IMR-90 (cell line): ENCODE results near the gene FKBP7. TPM values are rescaled to one million over a fixed set of nuclear protein-coding genes. Genes with fewer than 3 reads are reported as not detected.

Experiments used
- ATAC-seq: fragments of 200-7000 bp; cut with Tn5 transposase; 2 replicates; pipeline ENCODE4 v1.9.1; 2020; ENCODE audit warnings: low read depth, mild to moderate bottlenecking, moderate library complexity
- BruUV-seq: library from RNA; stranded (reverse); fragments of 400-500 nt; replicated peaks from 2 replicates; lab custom pipeline; 2021; lab: Mats Ljungman, UMichigan
- CTCF ChIA-PET: fragments of 300-600 bp; formaldehyde crosslinking; extraction: SDS; loops from one replicate; lab custom pipeline; 2021; ENCODE audit warnings: antibody characterized with exemption; lab: Yijun Ruan, JAX
- POLR2A ChIA-PET: fragments of 300-600 bp; sonication (Branson Sonifier 250); formaldehyde crosslinking; loops from one replicate; lab custom pipeline; 2022; ENCODE audit warnings: antibody characterized with exemption; ENCODE audit not compliant: unreplicated experiment; lab: Charles Lee
- DNase-seq: peaks from one replicate; pipeline ENCODE4 v3.0.0; 2013
- H2AFZ ChIP-seq: replicated peaks from 2 replicates; pipeline ENCODE3; 2013; ENCODE audit warnings: low read length, mild to moderate bottlenecking; ENCODE audit not compliant: poor library complexity
- H2AK5ac ChIP-seq: 2 replicates; pipeline ENCODE4 v1.6.1; 2013; ENCODE audit warnings: low read depth, low read length, inconsistent platforms
- H2AK9ac ChIP-seq: replicated peaks from 2 replicates; pipeline ENCODE3; 2013; ENCODE audit warnings: mild to moderate bottlenecking, low read depth, low read length, moderate library complexity; ENCODE audit not compliant: poor library complexity
- H2BK120ac ChIP-seq: 2 replicates; pipeline ENCODE4 v1.6.1; 2013; ENCODE audit warnings: low read depth, low read length, inconsistent platforms
- H2BK15ac ChIP-seq: 3 replicates; pipeline ENCODE4 v1.6.1; 2013; ENCODE audit warnings: low read depth, low read length, inconsistent platforms
- H2BK20ac ChIP-seq: 2 replicates; pipeline ENCODE4 v1.6.1; 2013; ENCODE audit warnings: low read depth, mild to moderate bottlenecking, inconsistent platforms, low read length, moderate library complexity
- H2BK5ac ChIP-seq: 2 replicates; pipeline ENCODE4 v1.6.1; 2013; ENCODE audit warnings: mild to moderate bottlenecking, low read depth, low read length, inconsistent platforms; ENCODE audit not compliant: poor library complexity, severe bottlenecking
- H3K14ac ChIP-seq: replicated peaks from 2 replicates; pipeline ENCODE4 v1.6.1; 2013; ENCODE audit warnings: low read depth, low read length, inconsistent platforms
- H3K18ac ChIP-seq: 2 replicates; pipeline ENCODE4 v1.6.1; 2013; ENCODE audit warnings: low read depth, low read length, control low read depth
- H3K23ac ChIP-seq: 2 replicates; pipeline ENCODE4 v1.6.1; 2013; ENCODE audit warnings: low read depth, low read length, inconsistent platforms
- H3K27ac ChIP-seq: 2 replicates; pipeline ENCODE4 v1.5.1; 2013; ENCODE audit warnings: mild to moderate bottlenecking, control low read depth, low read length; ENCODE audit not compliant: insufficient read depth
- H3K27me3 ChIP-seq: 2 replicates; pipeline ENCODE4 v1.6.1; 2013; ENCODE audit warnings: low read length; ENCODE audit not compliant: control insufficient read depth, insufficient read depth
- H3K36me3 ChIP-seq: 2 replicates; pipeline ENCODE4 v1.6.1; 2013; ENCODE audit warnings: low read length, mixed read lengths; ENCODE audit not compliant: control insufficient read depth, insufficient read depth
- H3K4ac ChIP-seq: 2 replicates; pipeline ENCODE4 v1.6.1; 2013; ENCODE audit warnings: low read depth, low read length, inconsistent platforms
- H3K4me1 ChIP-seq: 2 replicates; pipeline ENCODE4 v1.6.1; 2013; ENCODE audit warnings: low read length, mixed read lengths; ENCODE audit not compliant: control insufficient read depth, insufficient read depth
- H3K4me2 ChIP-seq: 2 replicates; pipeline ENCODE4 v1.6.1; 2013; ENCODE audit warnings: low read depth, mild to moderate bottlenecking, control low read depth, low read length, moderate library complexity
- H3K4me3 ChIP-seq: 2 replicates; pipeline ENCODE4 v1.5.1; 2013; ENCODE audit warnings: low read depth, mild to moderate bottlenecking, control low read depth, low read length, moderate library complexity; ENCODE audit not compliant: insufficient read depth
- H3K56ac ChIP-seq: 2 replicates; pipeline ENCODE4 v1.6.1; 2013; ENCODE audit warnings: low read length, inconsistent platforms; ENCODE audit not compliant: insufficient read depth; ENCODE audit errors: extremely low read depth
- H3K79me1 ChIP-seq, 2 experiments: 2 replicates each; pipeline ENCODE4 v1.6.1; 2013; ENCODE audit warnings: low read length in 2 of 2, inconsistent platforms in 1 of 2, low read depth in 1 of 2
- H3K9ac ChIP-seq: 2 replicates; pipeline ENCODE4 v1.6.1; 2013; ENCODE audit warnings: low read depth, low read length, control low read depth
- H3K9me1 ChIP-seq: 2 replicates; pipeline ENCODE4 v1.6.1; 2013; ENCODE audit warnings: low read length, inconsistent platforms; ENCODE audit not compliant: insufficient read depth
- H3K9me3 ChIP-seq: 2 replicates; pipeline ENCODE4 v1.6.1; 2013; ENCODE audit warnings: low read length; ENCODE audit not compliant: control insufficient read depth, insufficient read depth
- H4K20me1 ChIP-seq: 2 replicates; pipeline ENCODE4 v1.6.1; 2013; ENCODE audit warnings: low read length, inconsistent platforms; ENCODE audit not compliant: insufficient read depth
- H4K5ac ChIP-seq: 2 replicates; pipeline ENCODE4 v1.6.1; 2013; ENCODE audit warnings: mild to moderate bottlenecking, low read depth, low read length, control low read depth
- H4K8ac ChIP-seq, 2 experiments: 2 replicates each; pipeline ENCODE4 v1.6.1; 2013; ENCODE audit warnings: low read depth in 2 of 2, low read length in 2 of 2, control low read depth in 1 of 2, inconsistent platforms in 1 of 2
- H4K91ac ChIP-seq: 2 replicates; pipeline ENCODE4 v1.6.1; 2013; ENCODE audit warnings: low read depth, low read length, inconsistent platforms; ENCODE audit not compliant: insufficient read depth
- BHLHE40 ChIP-seq: fragments of 150-350 bp; IDR thresholded peaks from 2 replicates; pipeline ENCODE4 v1.6.1; 2016; ENCODE audit warnings: mild to moderate bottlenecking, low read depth, low read length
- CEBPB ChIP-seq: IDR thresholded peaks from 2 replicates; pipeline ENCODE4 v1.6.1; 2012; ENCODE audit warnings: low read depth, low read length, improper control_type of control experiment
- CHD1 ChIP-seq: IDR thresholded peaks from 2 replicates; pipeline ENCODE4 v1.6.1; 2012; ENCODE audit warnings: low read depth, low read length, improper control_type of control experiment
- MAFK ChIP-seq: IDR thresholded peaks from 2 replicates; pipeline ENCODE4 v1.6.1; 2012; ENCODE audit warnings: low read depth, low read length, improper control_type of control experiment
- RAD21 ChIP-seq: IDR thresholded peaks from 2 replicates; pipeline ENCODE4 v1.6.1; 2012; ENCODE audit warnings: low read length, improper control_type of control experiment
- RCOR1 ChIP-seq: IDR thresholded peaks from 2 replicates; pipeline ENCODE4 v1.6.1; 2012; ENCODE audit warnings: mild to moderate bottlenecking, low read length, improper control_type of control experiment; ENCODE audit not compliant: insufficient replicate concordance
- RFX5 ChIP-seq: IDR thresholded peaks from 2 replicates; pipeline ENCODE4 v1.8.0; 2012; ENCODE audit warnings: low read depth, mild to moderate bottlenecking, low read length, moderate library complexity
- whole genome bisulfite sequencing, 2 experiments: methylation state at CpG; one replicate each; pipeline versions ENCODE4 v1.1.5 to v1.1.7; 2013; ENCODE audit warnings: missing lambda C conversion rate in 2 of 2; ENCODE audit not compliant: insufficient read length in 1 of 2; ENCODE audit errors: extremely low coverage in 2 of 2; 5-methylcytosine and 5-hydroxymethylcytosine counted together
- dilution Hi-C: fragments of 300-500 bp; cut with HindIII; formaldehyde crosslinking; loops from one replicate; pipeline ENCODE4 v1.14.3; 2018; ENCODE audit warnings: low sequenced_read_pairs; ENCODE audit not compliant: unreplicated experiment
- in situ Hi-C: fragments of 300-500 bp; cut with MboI; formaldehyde crosslinking; loops from 3 replicates; pipeline ENCODE4 v1.14.3; 2019; ENCODE audit warnings: low sequenced_read_pairs, inconsistent platforms, mixed read lengths
- intact Hi-C: fragments of 100-400 bp; cut with micrococcal nuclease; formaldehyde crosslinking; loops from 2 replicates; pipeline ENCODE4 v1.10.0; 2022
- polyA plus RNA-seq, 3 experiments: library from polyadenylated mRNA; depleted of rRNA; stranded (reverse); fragments of >200 nt; gene quantifications; 2 replicates each; pipeline ENCODE4 v1.2.3, GENCODE V29; 2012; ENCODE audit warnings: low replicate concordance in 1 of 3
- total RNA-seq: library from RNA; depleted of rRNA; stranded (reverse); fragments of >200 nt; gene quantifications from 2 replicates; pipeline ENCODE4 v1.2.3, GENCODE V29; 2012
- TF ChIP-seq, protein P1 (sequence below): fragments of 150-350 bp; IDR thresholded peaks from 2 replicates; pipeline ENCODE4 v1.6.1; 2017; ENCODE audit warnings: mild to moderate bottlenecking, antibody characterized with exemption, low read length, low read depth

Gene FKBP7
- total and polyA plus RNA-seq, 2 of the 4 experiments (the other 2 are of a cell fraction) = 32.6 to 51.0 TPM

DNA sequence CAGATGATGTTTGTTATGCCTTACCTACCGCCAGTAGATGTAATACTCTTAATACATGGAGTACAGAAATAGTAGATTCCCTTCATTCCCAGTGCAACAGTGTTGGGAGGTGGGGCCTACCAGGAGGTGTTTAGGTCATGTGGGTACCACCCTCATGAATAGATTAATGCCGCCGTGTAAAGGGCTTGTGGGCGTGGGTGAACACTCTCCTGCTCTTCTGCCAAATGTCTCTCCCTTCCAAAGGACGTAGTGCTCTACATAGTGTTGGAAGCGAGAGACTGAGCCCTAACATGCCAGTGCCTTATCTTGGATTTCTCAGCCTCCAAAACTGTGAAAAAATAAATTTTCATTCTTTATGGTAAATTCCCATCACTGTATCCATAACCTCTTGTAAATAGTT lies 32.0 kb upstream of the FKBP7 start:
- Histone ChIP-seq H3K4me1 (peaks cover 2% of the 10 kb centered on the region; the same call in 1 of the 2 replicates), H3K4ac (no peak overlapping the region), H3K9me3 (no peaks in the 10 kb centered on the region), H2BK5ac (no peak overlapping the region), H4K5ac (no peak overlapping the region), H2BK15ac (no peak overlapping the region), H3K56ac (no peak overlapping the region), H3K79me1 (peaks cover 2 to 4% of the 10 kb centered on the region in 2 experiments; a peak in 2 of 4 replicates), H3K4me2 (no peak overlapping the region), H2BK20ac (no peak overlapping the region), H3K4me3 (no peak overlapping the region), H2BK120ac (no peak overlapping the region), H3K18ac (no peak overlapping the region), H3K27me3 (no peaks in the 10 kb centered on the region), H2AFZ (no peak overlapping the region), H3K23ac (no peak overlapping the region), H4K20me1 (no peaks in the 10 kb centered on the region), H2AK5ac (no peak overlapping the region), H3K9me1 (no peaks in the 10 kb centered on the region), H4K91ac (no peak overlapping the region), H4K8ac (no peak overlapping the region), H3K27ac (no peak overlapping the region), H3K14ac (no peak overlapping the region), H3K9ac (no peak overlapping the region), H3K36me3 (peaks cover 8% of the 10 kb centered on the region; the same call in 1 of the 2 replicates), H2AK9ac (no peak overlapping the region)
- intact Hi-C loops (no loop called here), in situ Hi-C loops (no loop called here), dilution Hi-C loops (no loop called here)
- TF ChIP-seq MAFK = no peak
- TF ChIP-seq RFX5 = no peak
- no peak for TF ChIP-seq CHD1
- TF ChIP-seq, protein P1, sequence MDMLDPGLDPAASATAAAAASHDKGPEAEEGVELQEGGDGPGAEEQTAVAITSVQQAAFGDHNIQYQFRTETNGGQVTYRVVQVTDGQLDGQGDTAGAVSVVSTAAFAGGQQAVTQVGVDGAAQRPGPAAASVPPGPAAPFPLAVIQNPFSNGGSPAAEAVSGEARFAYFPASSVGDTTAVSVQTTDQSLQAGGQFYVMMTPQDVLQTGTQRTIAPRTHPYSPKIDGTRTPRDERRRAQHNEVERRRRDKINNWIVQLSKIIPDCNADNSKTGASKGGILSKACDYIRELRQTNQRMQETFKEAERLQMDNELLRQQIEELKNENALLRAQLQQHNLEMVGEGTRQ = no peak
- TF ChIP-seq BHLHE40 = no peak
- TF ChIP-seq RAD21 = no peak
- no peak for TF ChIP-seq RCOR1
- no peak for TF ChIP-seq CEBPB
- POLR2A ChIA-PET = no interaction called here
- no peak for DNase-seq
- no TSS peak for BruUV-seq
- ATAC-seq = no peak
- CTCF ChIA-PET = interaction anchor here (0.6 kb wide), 1 partner anchor 1355 kb away, joined by 5 read pairs; no protein-coding TSS in a partner anchor
- WGBS, 2 experiments = no CpG with 5 or more reads among the region's 6 CpGs
